Measurements from ENCODE around the gene SULT4A1.
"Not testable (repeated sequence)": the region's sequence is repeated elsewhere in the genome, so short reads cannot be mapped to it uniquely, and the experiment has no call there.

Gene SULT4A1

GRCh38 chr22:43905681-43906080 lies 43.4 kb upstream of the SULT4A1 start:
- H3K9me2 ChIP-seq (replicated peaks; ENCODE audit: insufficient read depth, low read length) = no peaks in the 10 kb centered on the region
- H3K9ac ChIP-seq (ENCODE audit: low read length) = no peak overlapping the region
- H3K36me3 ChIP-seq (replicated peaks; ENCODE audit: insufficient read depth, low read length) = no peaks in the 10 kb centered on the region
- H3K4me2 ChIP-seq (ENCODE audit: low read depth, low read length) = no peak overlapping the region
- TF ChIP-seq EZH2phosphoT487 (IDR thresholded peaks at IDR 0.05; ENCODE audit: low read length) (no peak), EZH2 (optimal IDR thresholded peaks at IDR 0.05; ENCODE audit: low read depth, low read length) (no peak), CTCF (IDR thresholded peaks at IDR 0.05; ENCODE audit: low read length) (no peak)
- no peaks in the 10 kb centered on the region for H3K9me3 ChIP-seq (replicated peaks; ENCODE audit: insufficient read depth, low read length)
- no peaks in the 10 kb centered on the region for H3K4me1 ChIP-seq (ENCODE audit: low read length)
- H3F3A ChIP-seq (ENCODE audit: insufficient read depth, low read length) = no peaks in the 10 kb centered on the region
- H3K4me3 ChIP-seq (ENCODE audit: low read length) = no peak overlapping the region
- H4K20me1 ChIP-seq (ENCODE audit: insufficient read depth, low read length) = no peaks in the 10 kb centered on the region
- H3K79me2 ChIP-seq (ENCODE audit: low read length) = no peaks in the 10 kb centered on the region
- H3K27me3 ChIP-seq (replicated peaks; ENCODE audit: insufficient read depth, low read length) = peaks cover 64% of the 10 kb centered on the region
- no peak overlapping the region for H3K27ac ChIP-seq (ENCODE audit: low read length)
- DNase-seq = no peak
- no peak overlapping the region for H2AFZ ChIP-seq (ENCODE audit: low read length)

GRCh38 chr22:43904412-43904811 lies 42.1 kb upstream of the SULT4A1 start:
- not testable (repeated sequence) for H3K79me2 ChIP-seq (ENCODE audit: low read length); H3K4me2 ChIP-seq (ENCODE audit: low read depth, low read length); H3K9ac ChIP-seq (ENCODE audit: low read length); DNase-seq; H3K4me1 ChIP-seq (ENCODE audit: low read length); H3K9me3 ChIP-seq (replicated peaks; ENCODE audit: insufficient read depth, low read length); H3K27ac ChIP-seq (ENCODE audit: low read length); H3K4me3 ChIP-seq (ENCODE audit: low read length); H3F3A ChIP-seq (ENCODE audit: insufficient read depth, low read length); H3K9me2 ChIP-seq (replicated peaks; ENCODE audit: insufficient read depth, low read length); H2AFZ ChIP-seq (ENCODE audit: low read length); H3K36me3 ChIP-seq (replicated peaks; ENCODE audit: insufficient read depth, low read length); H4K20me1 ChIP-seq (ENCODE audit: insufficient read depth, low read length)
- TF ChIP-seq CTCF (IDR thresholded peaks at IDR 0.05; ENCODE audit: low read length) = peak; percentile 30
- H3K27me3 ChIP-seq (replicated peaks; ENCODE audit: insufficient read depth, low read length) = peaks cover 75% of the 10 kb centered on the region

- H3K4me2 ChIP-seq (ENCODE audit: low read depth, low read length); H3K9ac ChIP-seq (ENCODE audit: low read length); H3K9me2 ChIP-seq (replicated peaks; ENCODE audit: insufficient read depth, low read length); H2AFZ ChIP-seq (ENCODE audit: low read length); H3K36me3 ChIP-seq (replicated peaks; ENCODE audit: insufficient read depth, low read length); DNase-seq; H3K4me3 ChIP-seq (ENCODE audit: low read length); H3F3A ChIP-seq (ENCODE audit: insufficient read depth, low read length); H4K20me1 ChIP-seq (ENCODE audit: insufficient read depth, low read length); H3K4me1 ChIP-seq (ENCODE audit: low read length); H3K9me3 ChIP-seq (replicated peaks; ENCODE audit: insufficient read depth, low read length); H3K27ac ChIP-seq (ENCODE audit: low read length); H3K79me2 ChIP-seq (ENCODE audit: low read length): not testable (repeated sequence)
- peaks cover 79% of the 10 kb centered on the region for H3K27me3 ChIP-seq (replicated peaks; ENCODE audit: insufficient read depth, low read length)
Measured at GRCh38 chr22:43903033-43903432, 40.7 kb upstream of the SULT4A1 start.

GRCh38 chr22:43901976-43902643 lies 39.8 kb upstream of the SULT4A1 start:
- peaks cover 79% of the 10 kb centered on the region for H3K27me3 ChIP-seq (replicated peaks; ENCODE audit: insufficient read depth, low read length)
- H3K4me3 ChIP-seq (ENCODE audit: low read length) = no peak overlapping the region
- DNase-seq = no peak

More at GRCh38 chr22:43901976-43902643, 39.8 kb upstream of the SULT4A1 start:
- no peaks in the 10 kb centered on the region for H3K9me2 ChIP-seq (replicated peaks; ENCODE audit: insufficient read depth, low read length)
- H2AFZ ChIP-seq (ENCODE audit: low read length) = no peak overlapping the region
- no peak overlapping the region for H3K27ac ChIP-seq (ENCODE audit: low read length)
- no peaks in the 10 kb centered on the region for H3K36me3 ChIP-seq (replicated peaks; ENCODE audit: insufficient read depth, low read length)
- no peaks in the 10 kb centered on the region for H3F3A ChIP-seq (ENCODE audit: insufficient read depth, low read length)
- no peaks in the 10 kb centered on the region for H4K20me1 ChIP-seq (ENCODE audit: insufficient read depth, low read length)
- no peak overlapping the region for H3K4me2 ChIP-seq (ENCODE audit: low read depth, low read length)
- TF ChIP-seq CTCF (IDR thresholded peaks at IDR 0.05; ENCODE audit: low read length) (no peak), EZH2 (optimal IDR thresholded peaks at IDR 0.05; ENCODE audit: low read depth, low read length) (no peak), EZH2phosphoT487 (IDR thresholded peaks at IDR 0.05; ENCODE audit: low read length) (no peak)
- no peaks in the 10 kb centered on the region for H3K4me1 ChIP-seq (ENCODE audit: low read length)
- no peaks in the 10 kb centered on the region for H3K79me2 ChIP-seq (ENCODE audit: low read length)
- H3K9me3 ChIP-seq (replicated peaks; ENCODE audit: insufficient read depth, low read length) = no peaks in the 10 kb centered on the region
- no peak overlapping the region for H3K9ac ChIP-seq (ENCODE audit: low read length)
